Peyer's patch (tissue), 4 donors: Measurements from ENCODE around the gene CEMP1. TPM values are rescaled to one million over a fixed set of nuclear protein-coding genes. Genes with fewer than 3 reads are reported as not detected.
"Not testable (repeated sequence)": the region's sequence is repeated elsewhere in the genome, so short reads cannot be mapped to it uniquely, and the experiment has no call there.

Experiments
- DNase-seq, 3 donors: peaks; one replicate each; pipeline ENCODE4 v3.0.0-alpha.2; 2017 to 2019
- H3K27ac ChIP-seq, 4 donors: fragments of 200-600 bp; sonication (generic); one replicate each; pipeline ENCODE4 v1.5.1; 2016 to 2019
- H3K27me3 ChIP-seq, 2 donors: fragments of 200-600 bp; sonication (generic); one replicate each; pipeline ENCODE4 v1.5.1; 2019
- H3K36me3 ChIP-seq, 3 donors: fragments of 200-600 bp; sonication (generic); one replicate each; pipeline ENCODE4 v1.5.1; 2016 to 2019
- H3K4me1 ChIP-seq, 4 donors: fragments of 200-600 bp; sonication (generic); one replicate each; pipeline ENCODE4 v1.5.1; 2016 to 2019
- H3K4me3 ChIP-seq, 4 donors: fragments of 200-600 bp; sonication (generic); 1 replicate in 3 of 4; 2 replicates in 1 of 4; pipeline ENCODE4 v1.5.1; 2016 to 2019; ENCODE audit warnings: mild to moderate bottlenecking in 1 of 4
- H3K9me3 ChIP-seq, 4 donors: fragments of 200-600 bp; sonication (generic); one replicate each; pipeline ENCODE4 v1.5.1; 2016 to 2019; ENCODE audit warnings: mild to moderate bottlenecking in 1 of 4
- POLR2A ChIP-seq, 2 donors: fragments of 450-650 bp; IDR thresholded peaks; one replicate each; pipeline ENCODE4 v1.5.1; 2017; ENCODE audit warnings: antibody characterized with exemption in 2 of 2, mild to moderate bottlenecking in 2 of 2, moderate library complexity in 2 of 2
- total RNA-seq, 4 donors: library from RNA; depleted of rRNA; stranded (reverse); fragments of >200 nt; gene quantifications; one replicate each; pipeline ENCODE4 v1.1.0, GENCODE V29; 2016
- TF ChIP-seq, protein P1 (sequence below), 6 experiments: fragments of 450-650 bp in 4 of 6; fragments of 200-600 bp in 2 of 6; sonication (generic) in 1 of 6; IDR thresholded peaks; one replicate each; pipeline ENCODE4 v1.5.1; 2017 to 2019; ENCODE audit warnings: antibody characterized with exemption in 6 of 6, mild to moderate bottlenecking in 3 of 6, moderate library complexity in 1 of 6

The CEMP1 gene
- total RNA-seq, 4 donors from 2014 or later: 9.4 to 11.4 TPM; not detected in 2

DNA sequence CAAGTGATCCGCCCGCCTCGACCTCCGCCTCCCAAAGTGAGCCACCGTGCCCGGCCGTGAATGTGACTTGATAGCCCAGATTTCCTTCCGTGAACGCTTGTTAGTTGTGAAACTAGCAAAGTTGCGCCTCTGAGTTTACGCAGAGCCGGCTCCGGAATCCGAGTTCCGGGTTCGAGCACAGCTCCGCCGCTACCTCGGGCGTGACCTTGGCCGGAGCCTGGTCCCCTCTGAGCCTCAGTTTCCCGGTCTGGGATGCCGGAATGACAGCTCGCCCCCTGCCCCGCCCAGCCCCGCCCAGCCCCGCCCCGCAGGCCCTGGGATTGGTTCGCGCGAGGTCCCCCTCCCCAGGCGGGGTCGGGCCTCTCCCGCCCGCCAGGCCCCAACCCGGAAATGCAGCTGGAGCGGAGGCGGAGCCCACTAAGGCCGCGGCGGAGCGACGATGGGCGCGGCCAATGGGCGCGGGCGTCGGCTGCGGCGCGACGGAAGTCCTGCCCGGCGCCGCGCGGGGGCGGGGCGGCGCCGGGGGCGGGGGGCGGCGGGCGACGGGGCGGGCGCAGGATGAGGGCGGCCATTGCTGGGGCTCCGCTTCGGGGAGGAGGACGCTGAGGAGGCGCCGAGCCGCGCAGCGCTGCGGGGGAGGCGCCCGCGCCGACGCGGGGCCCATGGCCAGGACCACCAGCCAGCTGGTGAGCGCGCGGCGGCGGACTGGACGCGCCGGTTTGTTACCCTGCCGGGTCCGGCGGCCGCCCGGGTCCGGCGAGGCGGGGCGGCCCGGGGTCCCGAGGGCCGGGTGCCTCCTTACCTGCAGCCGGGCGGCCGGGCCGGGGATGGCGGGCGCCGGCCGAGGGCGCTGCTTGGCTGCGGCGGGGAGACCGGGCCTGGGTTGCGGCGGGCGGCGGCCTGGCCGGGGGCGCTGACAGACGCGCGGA, 6.5 kb upstream of the CEMP1 start, which contains the start of gene PDPK1:
TSS of gene PDPK1 (plus strand) at position 571 of the 929 bp plus-strand sequence. CDS start at position 663, 92 bp downstream.
- peaks cover 0 to 41% (median 20%) of the 10 kb centered on the region in 4 donors for H3K4me1 ChIP-seq

DNA sequence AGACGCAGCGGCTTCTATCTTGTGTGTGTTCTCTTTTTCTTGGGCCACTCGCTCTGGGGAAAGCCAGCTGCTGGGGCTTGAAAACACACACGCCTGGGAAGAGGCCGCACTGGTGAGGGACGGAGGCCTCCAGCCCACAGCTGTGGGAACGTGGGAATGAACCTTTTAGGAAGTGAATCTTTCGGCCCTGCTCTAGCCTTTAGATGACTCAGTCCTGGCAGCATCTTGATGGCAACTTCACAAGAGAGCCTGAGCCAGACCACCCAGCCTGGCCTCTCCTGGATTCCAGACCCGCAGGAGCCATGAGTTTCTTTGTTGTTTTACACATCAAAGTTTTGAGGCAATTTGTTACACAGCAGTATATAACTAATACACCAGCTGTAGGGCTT, 4.4 kb upstream of the CEMP1 start:
- Histone ChIP-seq H3K27me3 (no peaks in the 10 kb centered on the region), H3K4me3 (no peak overlapping the region), H3K27ac (peak overlapping the region in 3 of 4 donors; percentile 68 to 94 (median 93)), H3K9me3 (no peaks in the 10 kb centered on the region), H3K36me3 (peaks cover 0 to 4% (median 0%) of the 10 kb centered on the region in 3 donors), H3K4me1 (peaks cover 4 to 40% (median 17%) of the 10 kb centered on the region in 4 donors)
- TF ChIP-seq POLR2A (IDR thresholded peaks at IDR 0.05): no peak
- TF ChIP-seq, protein P1, sequence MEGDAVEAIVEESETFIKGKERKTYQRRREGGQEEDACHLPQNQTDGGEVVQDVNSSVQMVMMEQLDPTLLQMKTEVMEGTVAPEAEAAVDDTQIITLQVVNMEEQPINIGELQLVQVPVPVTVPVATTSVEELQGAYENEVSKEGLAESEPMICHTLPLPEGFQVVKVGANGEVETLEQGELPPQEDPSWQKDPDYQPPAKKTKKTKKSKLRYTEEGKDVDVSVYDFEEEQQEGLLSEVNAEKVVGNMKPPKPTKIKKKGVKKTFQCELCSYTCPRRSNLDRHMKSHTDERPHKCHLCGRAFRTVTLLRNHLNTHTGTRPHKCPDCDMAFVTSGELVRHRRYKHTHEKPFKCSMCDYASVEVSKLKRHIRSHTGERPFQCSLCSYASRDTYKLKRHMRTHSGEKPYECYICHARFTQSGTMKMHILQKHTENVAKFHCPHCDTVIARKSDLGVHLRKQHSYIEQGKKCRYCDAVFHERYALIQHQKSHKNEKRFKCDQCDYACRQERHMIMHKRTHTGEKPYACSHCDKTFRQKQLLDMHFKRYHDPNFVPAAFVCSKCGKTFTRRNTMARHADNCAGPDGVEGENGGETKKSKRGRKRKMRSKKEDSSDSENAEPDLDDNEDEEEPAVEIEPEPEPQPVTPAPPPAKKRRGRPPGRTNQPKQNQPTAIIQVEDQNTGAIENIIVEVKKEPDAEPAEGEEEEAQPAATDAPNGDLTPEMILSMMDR (IDR thresholded peaks at IDR 0.05): no peak
- DNase-seq: peak in 2 of 3 donors; percentile 50 to 59

More for the DNA sequence above, 6.5 kb upstream of the CEMP1 start, which contains the start of gene PDPK1:
- peak; percentile 90 to 97 (median 97) for DNase-seq
- H3K27ac ChIP-seq: peak within 1 kb of the TSS; percentile 68 to 94 (median 90)
- H3K27me3 ChIP-seq: no peaks in the 10 kb centered on the region
- no peaks in the 10 kb centered on the region for H3K9me3 ChIP-seq
- TF ChIP-seq, protein P1 (IDR thresholded peaks at IDR 0.05): no peak
- peak; percentile 34 to 36 for TF ChIP-seq POLR2A (IDR thresholded peaks at IDR 0.05)
- H3K4me3 ChIP-seq: peak within 1 kb of the TSS; percentile 58 to 99 (median 74)
- peaks cover 0 to 4% (median 0%) of the 10 kb centered on the region in 3 donors for H3K36me3 ChIP-seq

DNA sequence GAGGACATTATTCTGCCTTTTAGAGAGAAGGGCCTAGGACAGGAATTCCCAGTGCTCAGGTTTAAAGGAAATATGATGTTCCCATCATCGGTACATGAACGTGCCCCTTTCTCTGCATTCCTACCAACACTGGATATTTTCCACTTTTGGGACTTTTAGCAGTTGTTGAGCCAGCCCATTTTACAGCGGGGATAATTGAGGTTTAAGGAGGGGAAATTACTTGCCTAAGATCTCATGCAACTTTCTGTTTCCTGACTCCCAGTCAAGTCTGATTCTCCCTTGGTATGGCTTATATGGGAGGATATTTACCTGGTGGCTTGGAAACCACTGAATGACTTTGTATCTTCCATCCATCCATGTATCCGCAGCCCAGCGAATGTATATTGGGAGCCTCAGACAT, 3.1 kb upstream of the CEMP1 start:
- not testable (repeated sequence) for H3K4me3 ChIP-seq, DNase-seq, H3K36me3 ChIP-seq, H3K27ac ChIP-seq, H3K9me3 ChIP-seq, H3K27me3 ChIP-seq
- peaks cover 4 to 28% (median 8%) of the 10 kb centered on the region in 4 donors for H3K4me1 ChIP-seq

DNA sequence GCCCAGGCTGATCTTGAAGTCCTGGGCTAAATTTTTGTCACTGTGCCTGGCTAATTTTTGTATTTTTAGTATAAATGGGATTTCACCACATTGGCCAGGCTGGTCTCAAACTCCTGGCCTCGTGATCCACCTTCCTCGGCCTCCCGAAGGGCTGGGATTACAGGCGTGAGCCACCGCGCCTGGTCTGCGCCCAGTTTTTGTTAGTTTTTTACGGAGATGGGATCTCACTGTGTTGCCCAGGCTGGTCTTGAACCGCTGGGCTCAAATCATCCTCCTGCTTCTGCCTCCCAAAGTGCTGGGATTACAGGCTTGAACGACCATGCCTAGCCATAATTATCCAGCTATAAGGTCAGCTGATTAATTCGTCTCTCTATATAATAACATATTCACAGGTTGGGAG, 2.7 kb upstream of the CEMP1 start:
- peak in 1 of 3 donors; percentile 41 for DNase-seq
- TF ChIP-seq, protein P1 (IDR thresholded peaks at IDR 0.05): no peak
- no peak for TF ChIP-seq POLR2A (IDR thresholded peaks at IDR 0.05)
- H3K4me1 ChIP-seq: peaks cover 3 to 24% (median 7%) of the 10 kb centered on the region in 4 donors
- H3K9me3 ChIP-seq: no peaks in the 10 kb centered on the region
- H3K27ac ChIP-seq: peak overlapping the region in 1 of 4 donors; percentile 97
- H3K36me3 ChIP-seq: peaks cover 0 to 6% (median 0%) of the 10 kb centered on the region in 3 donors
- no peaks in the 10 kb centered on the region for H3K27me3 ChIP-seq
- no peak overlapping the region for H3K4me3 ChIP-seq

DNA sequence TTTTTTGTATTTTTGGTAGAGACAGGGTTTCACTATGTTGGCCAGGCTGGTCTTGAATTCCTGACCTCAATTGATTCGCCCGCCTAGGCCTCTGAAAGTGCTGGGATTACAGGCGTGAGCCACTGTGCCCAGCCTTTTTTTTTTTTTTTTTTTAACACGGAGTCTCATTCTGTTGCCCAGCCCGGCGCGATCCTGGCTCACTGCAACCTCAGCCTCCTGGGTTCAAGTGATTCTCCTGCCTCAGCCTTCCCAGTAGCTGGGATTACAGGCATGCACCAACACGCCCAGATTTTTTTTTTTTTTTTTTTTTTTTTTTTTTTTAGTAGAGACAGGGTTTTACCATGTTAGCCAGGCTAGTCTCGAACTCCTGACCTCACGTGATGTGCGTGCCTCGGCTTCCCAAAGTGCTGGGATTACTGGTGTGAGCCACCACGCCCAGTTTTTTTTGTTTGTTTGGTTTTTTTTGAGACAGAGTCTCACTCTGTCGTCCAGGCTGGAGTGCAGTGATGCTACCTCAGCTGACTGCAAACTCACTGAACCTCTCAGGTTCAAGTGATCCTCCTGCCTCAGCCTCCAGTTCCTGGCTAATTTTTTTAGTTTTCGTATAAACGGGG, 2.0 kb upstream of the CEMP1 start:
- DNase-seq: peak in 2 of 3 donors; percentile 46 to 48
- not testable (repeated sequence) for H3K9me3 ChIP-seq, H3K27me3 ChIP-seq
- Histone ChIP-seq H3K4me1 (peaks cover 0 to 20% (median 7%) of the 10 kb centered on the region in 4 donors), H3K36me3 (peaks cover 0 to 13% (median 0%) of the 10 kb centered on the region in 3 donors), H3K4me3 (peak overlapping the region; percentile 58 to 78 (median 67)), H3K27ac (peak overlapping the region; percentile 93 to 97 (median 97))

DNA sequence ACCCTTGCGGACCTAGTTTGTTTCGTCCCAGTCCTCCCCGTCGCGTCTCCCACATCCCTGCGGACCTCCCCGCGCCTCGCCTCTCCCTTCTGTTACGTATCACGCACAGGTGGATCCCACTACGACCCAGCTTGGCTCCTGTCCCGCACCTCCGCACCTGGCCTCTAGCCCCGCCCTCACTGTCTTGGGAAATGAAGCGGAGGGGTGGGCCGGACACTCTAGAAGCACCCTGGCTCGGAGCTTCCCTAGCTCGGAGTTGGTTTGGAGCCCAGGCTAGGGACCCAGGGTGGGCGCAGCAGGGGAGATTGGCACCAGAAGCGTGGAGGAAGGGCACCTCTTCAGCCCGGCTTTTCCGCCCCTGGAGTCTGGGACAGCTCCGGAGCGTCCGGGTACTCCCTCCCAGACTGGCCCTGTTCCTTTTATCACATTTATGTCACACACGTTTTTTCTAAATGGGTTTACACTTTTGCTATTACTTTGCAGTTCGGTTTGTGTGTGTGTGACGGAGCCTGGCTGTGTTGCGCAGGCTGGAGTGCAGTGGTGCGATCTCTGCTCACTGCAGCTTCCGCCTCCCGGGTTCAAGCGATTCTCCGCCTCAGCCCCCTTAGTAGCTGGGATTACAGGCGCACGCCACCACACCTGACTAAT, 1.4 kb upstream of the CEMP1 start:
- DNase-seq: peak; percentile 89 to 94 (median 90)
- Histone ChIP-seq H3K9me3 (no peaks in the 10 kb centered on the region), H3K27ac (peak overlapping the region; percentile 93 to 97 (median 97)), H3K4me3 (peak overlapping the region; percentile 58 to 78 (median 67)), H3K36me3 (peaks cover 0 to 19% (median 0%) of the 10 kb centered on the region in 3 donors), H3K27me3 (no peaks in the 10 kb centered on the region), H3K4me1 (peaks cover 0 to 20% (median 7%) of the 10 kb centered on the region in 4 donors)
- peak; percentile 60 to 62 for TF ChIP-seq POLR2A (IDR thresholded peaks at IDR 0.05)
- TF ChIP-seq, protein P1 (IDR thresholded peaks at IDR 0.05): no peak
